ENCODE measurements around the gene EIF3A. TPM values are rescaled to one million over a fixed set of nuclear protein-coding genes. Genes with fewer than 3 reads are reported as not detected.

The EIF3A gene
- total RNA-seq, 1 donor from 2014 or later, result 150 TPM

GRCh38 chr10:119022846-119023552, 57.6 kb downstream of the EIF3A start:
- FAIRE-seq (no peak), DNase-seq (ENCODE audit: low read depth) (peak; percentile 54)
- Histone ChIP-seq H3K4me3 (ENCODE audit: low read depth, low read length) (no peak overlapping the region), H3K27me3 (ENCODE audit: control insufficient read depth, insufficient read depth, low read length) (no peaks in the 10 kb centered on the region), H3K36me3 (ENCODE audit: control insufficient read depth, insufficient read depth, low read length) (no peaks in the 10 kb centered on the region)
- TF ChIP-seq CTCF (IDR thresholded peaks at IDR 0.05; ENCODE audit: insufficient read depth, low read length, severe bottlenecking), result no peak

DNA sequence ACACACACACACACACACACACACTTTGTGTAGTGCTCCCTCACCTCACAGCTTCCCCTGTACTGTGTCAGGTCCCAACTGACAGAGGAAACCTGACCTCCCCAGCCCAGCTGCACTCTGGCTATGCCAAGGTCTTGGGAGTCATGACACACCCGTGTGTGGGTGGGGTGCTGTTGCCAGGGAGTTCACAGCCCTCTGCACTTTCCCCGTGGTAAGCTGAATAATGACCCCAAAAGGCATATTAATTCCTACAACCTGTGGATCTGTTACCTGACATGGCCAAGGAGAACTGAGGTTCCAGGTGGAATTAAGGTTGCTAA, 60.0 kb downstream of the EIF3A start:
- no peak overlapping the region for H3K4me3 ChIP-seq (ENCODE audit: low read depth, low read length)
- DNase-seq (ENCODE audit: low read depth) (peak; percentile 52), FAIRE-seq (no peak)
- TF ChIP-seq CTCF (IDR thresholded peaks at IDR 0.05; ENCODE audit: insufficient read depth, low read length, severe bottlenecking), result no peak
- no peaks in the 10 kb centered on the region for H3K27me3 ChIP-seq (ENCODE audit: control insufficient read depth, insufficient read depth, low read length)
- H3K36me3 ChIP-seq (ENCODE audit: control insufficient read depth, insufficient read depth, low read length), result no peaks in the 10 kb centered on the region

DNA sequence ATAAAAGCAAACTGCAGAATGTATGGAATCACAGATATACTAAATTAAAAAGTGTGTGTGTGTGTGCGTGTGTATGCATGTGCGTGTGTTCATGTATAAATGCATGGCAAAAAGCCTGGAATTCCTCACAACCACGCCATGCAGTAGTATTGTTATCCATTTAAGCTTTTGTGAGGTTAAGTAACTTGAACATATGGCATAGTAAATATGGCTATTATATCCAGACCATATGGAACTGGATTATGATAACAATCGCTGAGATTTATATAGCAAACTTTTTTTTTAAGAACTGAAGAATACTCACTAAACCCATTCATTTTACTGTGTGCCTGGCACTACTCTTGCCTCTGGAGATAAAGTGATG, 73.4 kb downstream of the EIF3A start:
- no peak overlapping the region for H3K4me3 ChIP-seq (ENCODE audit: low read depth, low read length)
- no peaks in the 10 kb centered on the region for H3K27me3 ChIP-seq (ENCODE audit: control insufficient read depth, insufficient read depth, low read length)
- no peaks in the 10 kb centered on the region for H3K36me3 ChIP-seq (ENCODE audit: control insufficient read depth, insufficient read depth, low read length)
- no peak for DNase-seq (ENCODE audit: low read depth)
- FAIRE-seq, result no peak
- TF ChIP-seq CTCF (IDR thresholded peaks at IDR 0.05; ENCODE audit: insufficient read depth, low read length, severe bottlenecking), result no peak

GRCh38 chr10:119006451-119007210, 74.0 kb downstream of the EIF3A start:
- Histone ChIP-seq H3K36me3 (ENCODE audit: control insufficient read depth, insufficient read depth, low read length) (no peaks in the 10 kb centered on the region), H3K4me3 (ENCODE audit: low read depth, low read length) (no peak overlapping the region), H3K27me3 (ENCODE audit: control insufficient read depth, insufficient read depth, low read length) (no peaks in the 10 kb centered on the region)
- no peak for TF ChIP-seq CTCF (IDR thresholded peaks at IDR 0.05; ENCODE audit: insufficient read depth, low read length, severe bottlenecking)
- FAIRE-seq (peak; percentile 89), DNase-seq (ENCODE audit: low read depth) (peak; percentile 98)

GRCh38 chr10:119005362-119006043, 75.1 kb downstream of the EIF3A start:
- peak; percentile 56 for DNase-seq (ENCODE audit: low read depth)
- FAIRE-seq, result no peak
- no peak for TF ChIP-seq CTCF (IDR thresholded peaks at IDR 0.05; ENCODE audit: insufficient read depth, low read length, severe bottlenecking)
- H3K36me3 ChIP-seq (ENCODE audit: control insufficient read depth, insufficient read depth, low read length), result no peaks in the 10 kb centered on the region
- H3K27me3 ChIP-seq (ENCODE audit: control insufficient read depth, insufficient read depth, low read length), result no peaks in the 10 kb centered on the region
- H3K4me3 ChIP-seq (ENCODE audit: low read depth, low read length), result no peak overlapping the region

Data from bronchial epithelial cell (primary cell).